HL-60/S4 treated with phorbol 12-myristate 13-acetate at 8.2 ng/mL for 4 days and 3 days (cell line): Measurements from ENCODE around the gene FTSJ3.

Experiments
- in situ Hi-C: fragments of 300-500 bp; cut with MboI; formaldehyde crosslinking; loops from 2 replicates; pipeline ENCODE4 v1.15.0; 2022; ENCODE audit warnings: low sequenced_read_pairs

Gene FTSJ3

DNA sequence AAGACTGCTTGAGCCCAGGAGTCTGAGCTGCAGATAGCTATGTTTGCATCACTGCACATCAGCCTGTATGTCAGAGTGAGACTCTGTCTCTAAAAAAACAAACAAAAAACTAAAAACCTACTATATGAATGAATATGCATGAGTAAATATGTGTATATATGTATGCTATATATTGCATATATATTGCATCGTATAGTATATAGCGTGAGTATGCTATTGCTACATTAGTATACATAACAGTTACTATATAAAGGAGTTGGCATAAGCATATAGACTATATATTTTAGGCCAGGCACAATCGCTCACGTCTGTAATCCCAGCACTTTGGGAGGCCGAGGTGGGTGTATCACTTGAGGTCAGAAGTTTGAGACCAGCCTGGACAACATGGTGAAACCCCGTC is 37.4 kb downstream of the FTSJ3 start:
- in situ Hi-C loops = no loop called here

DNA sequence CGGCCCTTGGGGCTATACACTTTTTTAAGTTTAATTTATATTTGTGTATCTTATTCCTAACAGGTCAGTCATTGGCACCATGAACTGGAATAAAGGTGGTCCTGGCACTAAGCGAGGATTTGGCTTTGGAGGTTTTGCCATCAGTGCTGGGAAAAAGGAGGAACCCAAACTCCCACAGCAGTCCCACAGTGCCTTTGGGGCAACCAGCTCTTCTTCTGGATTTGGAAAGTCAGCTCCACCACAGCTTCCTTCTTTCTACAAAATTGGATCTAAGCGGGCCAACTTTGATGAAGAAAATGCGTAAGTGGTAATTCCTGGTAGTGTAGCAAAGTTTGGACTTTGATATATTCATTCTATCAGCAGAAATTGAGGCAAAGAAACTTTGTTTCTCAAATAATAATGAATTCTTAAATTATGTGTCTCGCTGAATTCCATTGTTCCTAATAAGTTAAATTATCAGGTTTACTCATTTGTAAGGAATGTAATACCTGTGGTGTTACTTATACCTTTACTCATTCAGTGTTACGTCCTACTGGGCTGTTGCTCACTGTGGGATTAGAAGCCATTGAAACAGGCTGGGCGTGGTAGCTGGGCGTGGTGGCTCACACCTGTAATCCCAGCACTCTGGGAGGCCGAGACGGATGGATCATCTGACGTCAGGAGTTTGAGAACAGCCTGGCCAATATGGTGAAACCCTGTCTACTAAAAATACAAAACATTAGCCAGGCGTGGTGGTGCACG is 40.3 kb downstream of the FTSJ3 start:
- in situ Hi-C loops = no loop called here

DNA sequence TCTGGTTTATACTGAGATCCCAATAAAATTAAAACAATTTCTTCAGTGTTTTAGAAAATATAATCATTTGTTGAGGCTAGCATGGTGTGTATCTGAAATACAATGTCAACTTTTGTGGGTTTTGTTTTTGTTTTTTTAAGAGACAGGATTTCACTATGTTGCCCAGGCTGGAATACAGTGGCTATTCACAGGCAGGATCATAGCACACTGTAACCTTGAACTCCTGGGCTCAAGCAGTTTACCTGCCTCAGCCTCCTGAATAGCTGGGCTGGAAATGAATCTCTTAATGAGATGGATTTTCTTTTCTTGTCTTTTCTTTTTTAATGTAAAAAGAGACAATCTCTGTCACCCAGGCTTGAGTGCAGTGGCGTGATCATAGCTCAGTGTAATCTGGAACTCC is 41.3 kb downstream of the FTSJ3 start:
- in situ Hi-C loops = no loop called here

DNA sequence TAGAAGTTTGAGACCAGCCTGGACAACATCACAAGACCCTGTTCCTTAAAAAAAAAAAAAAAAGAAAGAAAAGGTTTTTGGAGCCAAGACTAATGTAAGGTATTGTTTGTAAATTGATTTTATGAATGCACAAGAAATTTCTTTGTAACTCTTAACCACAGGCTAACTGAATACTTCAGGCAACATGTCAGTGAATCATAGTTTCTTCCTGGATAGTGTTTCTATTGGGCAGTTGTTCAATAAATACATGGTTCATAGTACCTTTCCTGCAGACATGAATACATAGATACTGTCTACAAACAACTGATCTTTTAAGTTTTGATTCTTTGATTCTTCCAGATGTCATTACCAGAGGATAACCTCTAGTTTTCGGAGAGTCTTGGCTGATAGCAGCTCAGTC is 41.9 kb downstream of the FTSJ3 start:
- in situ Hi-C loops = no loop called here

DNA sequence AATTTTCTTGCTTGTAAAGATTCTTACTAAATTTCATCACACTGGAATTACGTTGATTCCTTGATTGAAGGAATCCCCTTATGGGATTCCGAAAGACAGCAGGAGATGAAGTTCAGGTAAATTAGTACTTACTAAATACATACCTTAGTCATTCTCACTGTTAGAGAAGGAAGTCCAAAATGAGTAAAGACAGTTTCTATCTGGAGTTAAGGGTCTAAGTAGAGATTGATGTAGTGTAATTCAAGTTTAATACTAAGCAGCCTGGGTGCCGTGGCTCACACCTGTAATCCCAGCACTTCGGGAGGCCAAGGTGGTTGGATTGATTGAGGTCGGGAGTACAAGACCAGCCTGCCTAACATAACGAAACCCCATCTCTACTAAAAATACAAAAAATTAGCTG is 43.9 kb downstream of the FTSJ3 start:
- in situ Hi-C loops = no loop called here

DNA sequence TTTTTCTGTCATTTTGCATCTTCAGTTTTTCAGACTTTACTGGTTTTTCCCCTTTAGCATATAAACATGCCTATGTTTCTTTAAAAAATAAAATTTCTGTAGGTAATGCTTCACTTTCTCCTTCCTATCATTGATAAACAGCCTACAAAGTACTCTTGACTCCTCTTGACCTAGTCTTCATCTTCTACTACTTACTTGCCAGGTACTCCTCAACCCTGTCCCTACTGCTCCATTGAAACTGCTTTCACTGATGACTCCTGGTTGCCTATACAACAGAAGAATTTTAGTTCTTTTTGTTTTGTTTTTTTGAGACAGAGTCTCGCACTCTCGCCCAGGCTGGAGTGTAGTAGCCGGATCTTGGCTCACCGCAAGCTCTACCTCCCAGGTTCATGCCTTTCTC is 46.5 kb downstream of the FTSJ3 start:
- in situ Hi-C loops = no loop called here

DNA sequence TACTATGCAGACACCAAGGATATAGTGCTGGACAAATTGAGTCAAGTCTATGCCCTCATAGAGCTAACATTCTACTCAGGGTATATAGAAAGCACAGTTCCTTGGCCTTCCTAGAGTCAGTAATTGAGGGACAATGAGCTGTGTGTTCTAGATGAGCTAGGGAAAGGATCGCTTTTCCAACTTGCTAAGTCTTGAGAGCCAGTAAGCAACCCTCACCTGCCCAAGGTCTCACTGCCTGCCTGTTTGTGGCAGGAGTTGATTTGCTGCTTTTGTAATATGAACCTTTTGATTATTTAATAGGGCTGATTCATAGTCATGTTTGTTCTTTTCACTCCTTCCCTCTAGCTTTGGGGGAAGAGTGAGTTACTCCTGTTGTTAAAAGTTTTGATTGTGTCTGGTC is 47.0 kb downstream of the FTSJ3 start:
- in situ Hi-C loops = no loop called here

DNA sequence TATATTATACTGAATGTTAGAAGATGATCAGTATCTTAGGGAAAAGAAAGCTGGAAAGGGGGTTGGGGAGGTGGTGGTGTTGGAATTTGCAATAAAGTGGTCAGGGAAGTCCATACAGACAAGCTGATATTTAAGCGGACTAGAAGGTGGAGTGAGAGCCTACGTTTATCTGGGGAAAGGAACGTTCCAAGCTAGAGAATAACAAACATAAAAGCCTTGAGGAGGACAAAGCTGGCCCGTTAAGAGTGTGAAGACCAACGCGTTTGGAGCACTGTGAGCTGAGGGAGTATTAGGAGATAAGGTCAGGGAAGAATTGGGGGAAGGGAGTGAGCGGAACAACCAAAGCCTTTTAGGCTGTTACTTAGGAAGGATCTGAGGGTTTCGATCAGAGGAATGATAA is 52.0 kb downstream of the FTSJ3 start:
- in situ Hi-C loops = no loop called here

DNA sequence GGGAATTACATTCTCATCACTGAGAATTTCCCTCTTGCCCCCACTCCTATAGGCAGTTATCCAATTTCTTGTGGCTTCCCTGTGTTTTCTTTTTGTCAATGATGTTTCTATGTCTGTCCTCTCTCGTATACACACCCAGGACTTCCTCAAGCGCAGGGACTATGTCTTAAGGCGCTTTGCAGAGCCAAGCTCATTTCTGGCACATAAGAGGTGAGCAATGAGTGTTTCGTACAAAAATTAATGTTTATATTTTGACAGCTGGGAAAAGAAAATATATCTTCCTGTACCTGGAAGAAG is 52.5 kb downstream of the FTSJ3 start:
- in situ Hi-C loops = no loop called here

DNA sequence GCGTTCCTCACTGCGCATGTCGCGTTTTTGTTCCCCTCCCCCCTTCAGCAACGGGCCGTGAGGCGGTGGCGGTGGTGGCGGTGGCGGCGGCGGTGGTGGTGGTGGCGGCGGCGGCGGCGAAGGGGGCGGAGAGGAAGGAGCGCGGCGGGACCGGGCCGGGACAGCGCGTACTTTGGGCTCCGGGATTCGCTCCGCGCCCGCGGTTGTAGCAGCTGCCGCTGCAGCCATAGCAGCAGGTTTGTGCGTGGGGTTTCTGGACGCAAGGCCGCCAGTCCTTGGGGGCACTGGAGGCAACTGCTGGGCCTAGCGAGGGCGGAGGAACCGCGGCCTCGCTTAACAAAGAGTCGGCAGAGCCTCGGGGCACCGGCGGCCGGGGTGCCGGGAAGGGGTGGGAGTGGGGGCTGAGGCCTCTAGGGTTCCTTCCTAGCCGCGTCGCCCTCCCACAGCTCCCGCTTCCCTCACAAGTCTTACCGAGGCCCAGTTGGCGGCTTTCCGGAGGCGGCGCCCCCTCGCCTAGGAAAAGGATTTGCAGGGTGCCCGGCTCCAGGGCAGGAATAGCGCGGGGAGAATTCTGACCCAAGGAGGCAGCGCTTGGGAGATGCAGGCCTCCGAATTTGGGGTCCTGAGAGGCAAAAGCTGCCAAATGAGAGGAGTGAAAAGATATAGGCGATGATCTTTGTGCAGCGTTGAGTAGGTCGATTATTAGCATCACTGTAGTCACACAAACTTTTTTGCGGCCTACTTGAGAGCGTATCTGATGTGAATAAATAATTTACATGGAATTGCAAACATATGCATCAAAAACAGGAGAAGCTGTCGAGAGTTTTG is 53.1 kb downstream of the FTSJ3 start, which contains the start of gene DDX42:
Gene DDX42, plus strand, starts transcription at position 30 of the 828 bp plus-strand sequence. CDS start 12,880 bp downstream, outside the sequence.
- in situ Hi-C loops = no loop called here

DNA sequence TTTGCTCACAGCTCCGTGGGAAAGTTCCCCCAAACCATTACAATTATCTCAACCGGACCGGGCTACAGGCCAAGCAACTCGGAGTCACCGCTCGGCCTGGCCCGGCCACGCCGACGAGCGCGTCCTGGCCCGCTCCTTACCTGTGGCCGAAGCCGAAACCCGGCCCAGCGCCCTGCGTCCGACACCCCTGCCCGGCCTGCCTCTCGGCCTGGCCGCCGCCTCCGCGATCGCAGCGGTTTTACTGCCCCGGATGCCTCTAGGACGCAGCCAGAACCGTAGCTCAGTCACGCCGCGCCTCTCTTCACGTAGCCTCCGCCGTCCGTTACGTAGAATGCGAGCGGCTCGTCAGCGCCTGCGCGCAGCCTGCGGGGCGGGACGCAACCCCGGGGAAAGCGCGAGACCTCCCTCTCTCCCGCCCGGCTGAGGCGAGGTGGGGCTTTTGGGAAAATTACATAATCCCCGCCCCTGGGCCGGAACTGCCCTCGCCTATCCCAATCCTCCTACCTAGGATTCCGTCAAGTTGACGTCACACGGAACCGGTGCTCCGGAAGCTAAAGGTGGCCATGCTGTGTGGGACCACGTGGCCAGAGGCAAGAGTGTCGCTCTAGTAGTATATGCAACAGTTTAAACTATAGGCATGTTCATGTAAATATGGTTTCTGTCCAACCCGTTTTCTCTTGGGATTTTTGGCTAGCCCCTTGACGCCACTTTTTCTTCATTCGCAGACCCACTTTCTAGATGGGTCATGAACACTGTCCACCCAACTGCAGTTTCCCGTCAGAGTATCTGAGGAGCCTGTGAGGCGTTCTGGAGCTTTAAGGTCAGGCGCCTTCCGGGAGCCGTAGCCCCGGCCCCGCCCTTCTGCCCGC is 54.0 kb downstream of the FTSJ3 start, which contains the start of gene CCDC47:
Gene CCDC47, minus strand, starts transcription at position 326 of the 869 bp plus-strand sequence. CDS start 7,422 bp downstream, outside the sequence.
- in situ Hi-C loops = no loop called here

DNA sequence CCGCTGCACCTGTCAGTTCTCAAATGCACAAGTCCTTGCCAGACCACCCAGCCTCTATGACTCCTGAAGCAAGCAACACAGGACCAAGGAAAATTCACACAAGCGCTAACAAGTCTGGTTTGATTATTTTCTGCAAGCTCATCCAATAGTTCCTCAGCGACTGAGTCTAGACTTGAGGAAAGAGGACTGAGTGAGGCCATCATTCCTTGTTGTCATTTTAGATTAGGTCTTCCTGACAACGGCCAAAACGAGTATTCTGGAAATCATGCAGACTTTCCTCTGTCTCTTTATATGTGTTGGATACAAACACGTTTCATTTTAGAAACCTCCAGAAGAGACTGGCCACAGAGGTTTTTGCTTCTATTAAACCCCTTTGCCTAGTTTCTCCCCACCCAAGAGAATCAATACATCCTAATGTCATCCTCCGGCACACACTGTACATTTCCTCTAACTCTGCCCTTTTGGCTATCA is 54.6 kb downstream of the FTSJ3 start:
- in situ Hi-C loops = no loop called here
